PC-3 (cell line): ENCODE measurements around the gene NPBWR2. TPM values are rescaled to one million over a fixed set of nuclear protein-coding genes. Genes with fewer than 3 reads are reported as not detected.

Experiments used
- ATAC-seq: fragments of 200-7000 bp; cut with Tn5 transposase; 2 replicates; pipeline ENCODE4 v1.9.1; 2020; ENCODE audit warnings: mild to moderate bottlenecking, moderate library complexity
- BruUV-seq: library from RNA; stranded (reverse); fragments of 400-500 nt; replicated peaks from 2 replicates; lab custom pipeline; 2021; lab: Mats Ljungman, UMichigan
- CTCF ChIA-PET: fragments of 300-600 bp; sonication (Branson Sonifier 250); formaldehyde crosslinking; loops from one replicate; lab custom pipeline; 2022; ENCODE audit warnings: antibody characterized with exemption; lab: Charles Lee
- POLR2A ChIA-PET: fragments of 300-600 bp; sonication (Branson Sonifier 250); formaldehyde crosslinking; loops from one replicate; lab custom pipeline; 2022; ENCODE audit warnings: antibody characterized with exemption; ENCODE audit not compliant: unreplicated experiment; lab: Charles Lee
- DNase-seq: peaks from one replicate; pipeline ENCODE4 v3.0.0-alpha.2; 2015
- H2AFZ ChIP-seq: fragments of 300-600 bp; sonication (generic); 2 replicates; pipeline ENCODE4 v1.6.0; 2016; ENCODE audit warnings: antibody characterized with exemption, low read length
- H3F3A ChIP-seq: fragments of 300-600 bp; sonication (generic); one replicate; pipeline ENCODE4 v1.6.0; 2017; ENCODE audit warnings: antibody characterized with exemption, low read length, control low read depth, mild to moderate bottlenecking; ENCODE audit not compliant: unreplicated experiment
- H3K27ac ChIP-seq: fragments of 300-600 bp; sonication (generic); 2 replicates; pipeline ENCODE4 v1.5.1; 2016; ENCODE audit warnings: mild to moderate bottlenecking, low read length
- H3K27me3 ChIP-seq: fragments of 300-600 bp; sonication (generic); 2 replicates; pipeline ENCODE4 v1.6.1; 2016; ENCODE audit warnings: low read length, mixed read lengths
- H3K36me3 ChIP-seq: fragments of 300-600 bp; sonication (generic); 2 replicates; pipeline ENCODE4 v1.6.1; 2016; ENCODE audit warnings: low read depth, mixed run types, low read length, mixed read lengths
- H3K4me1 ChIP-seq: fragments of 300-600 bp; sonication (generic); 2 replicates; pipeline ENCODE4 v1.5.1; 2016; ENCODE audit warnings: low read length; ENCODE audit not compliant: insufficient read depth
- H3K4me2 ChIP-seq: fragments of 300-600 bp; sonication (generic); 2 replicates; pipeline ENCODE4 v1.6.0; 2016; ENCODE audit warnings: low read length
- H3K4me3 ChIP-seq: fragments of 300-600 bp; sonication (generic); 2 replicates; pipeline ENCODE4 v1.5.1; 2016; ENCODE audit warnings: mild to moderate bottlenecking, low read length, mixed read lengths
- H3K79me2 ChIP-seq: fragments of 300-600 bp; sonication (generic); 2 replicates; pipeline ENCODE4 v1.6.1; 2017; ENCODE audit warnings: low read length, mixed read lengths
- H3K9ac ChIP-seq: fragments of 300-600 bp; sonication (generic); 2 replicates; pipeline ENCODE4 v1.6.0; 2016; ENCODE audit warnings: mild to moderate bottlenecking, low read length
- H3K9me2 ChIP-seq: fragments of 300-600 bp; sonication (generic); replicated peaks from 2 replicates; pipeline ENCODE4 v1.6.1; 2016; ENCODE audit warnings: mixed run types, low read length, mixed read lengths
- H3K9me3 ChIP-seq: fragments of 300-600 bp; sonication (generic); 2 replicates; pipeline ENCODE4 v1.6.1; 2016; ENCODE audit warnings: low read length, mixed read lengths
- H4K20me1 ChIP-seq: fragments of 300-600 bp; sonication (generic); 2 replicates; pipeline ENCODE4 v1.6.1; 2016; ENCODE audit warnings: low read length, mixed read lengths
- EZH2 ChIP-seq: fragments of 300-600 bp; sonication (generic); IDR thresholded peaks from one replicate; pipeline ENCODE4 v1.6.1; 2017; ENCODE audit warnings: antibody characterized with exemption, mild to moderate bottlenecking, low read length; ENCODE audit not compliant: unreplicated experiment
- EZH2phosphoT487 ChIP-seq: fragments of 300-600 bp; sonication (generic); IDR thresholded peaks from 2 replicates; pipeline ENCODE4 v1.6.1; 2018; ENCODE audit warnings: mild to moderate bottlenecking, antibody characterized with exemption, low read length, borderline replicate concordance
- intact Hi-C: fragments of 100-400 bp; cut with micrococcal nuclease; formaldehyde crosslinking; loops from 2 replicates; pipeline ENCODE4 v1.9.0; 2023
- total RNA-seq: library from RNA; depleted of rRNA; stranded (reverse); fragments of >200 nt; gene quantifications from 2 replicates; pipeline ENCODE4 v1.2.3, GENCODE V29; 2014
- TF ChIP-seq, protein P1 (sequence below): fragments of 300-600 bp; sonication (generic); conservative IDR thresholded peaks from 2 replicates; pipeline ENCODE4 v1.5.1; 2017; ENCODE audit warnings: antibody characterized with exemption, low read depth, mild to moderate bottlenecking, low read length

Gene NPBWR2
- total RNA-seq, 1 experiment from 2014 or later = not detected

DNA sequence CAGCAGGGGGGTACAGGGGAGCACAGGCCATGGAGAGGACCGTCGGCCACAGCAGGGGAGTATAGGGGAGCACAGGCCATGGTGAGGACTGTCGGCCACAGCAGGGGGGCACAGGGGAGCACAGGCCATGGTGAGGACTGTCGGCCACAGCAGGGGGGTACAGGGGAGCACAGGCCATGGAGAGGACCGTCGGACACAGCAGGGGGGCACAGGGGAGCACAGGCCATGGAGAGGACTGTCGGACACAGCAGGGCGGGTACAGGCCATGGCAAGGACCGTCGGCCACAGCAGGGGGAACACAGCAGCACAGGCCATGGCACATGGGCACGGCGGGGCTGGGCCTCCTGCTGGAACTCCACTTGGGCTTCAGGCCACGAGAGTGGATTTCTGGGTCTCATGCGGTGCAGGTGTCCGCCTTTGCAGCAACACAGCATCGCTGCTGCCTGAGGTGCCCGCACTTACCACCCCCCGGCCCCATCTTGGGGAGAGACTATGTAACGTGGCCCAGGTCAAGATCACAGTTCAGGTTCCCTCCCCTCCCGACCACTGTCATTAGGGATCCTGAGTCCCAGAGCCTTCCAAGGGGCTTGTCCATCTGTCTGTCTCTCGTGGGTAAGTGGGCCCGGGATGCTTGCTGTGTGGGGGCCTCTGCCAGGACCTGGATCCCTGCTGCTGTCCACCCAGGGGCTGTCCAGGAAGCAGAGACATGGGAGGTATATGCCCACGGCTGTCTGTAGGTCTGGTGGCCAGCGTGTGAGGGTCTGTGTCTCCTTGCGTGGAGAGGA lies 2.5 kb downstream of the NPBWR2 start:
- H2AFZ ChIP-seq = no peak overlapping the region
- POLR2A ChIA-PET = no interaction called here
- H3K9me3 ChIP-seq = no peaks in the 10 kb centered on the region
- no peak overlapping the region for H3K4me3 ChIP-seq
- intact Hi-C loops = no loop called here
- H3K4me2 ChIP-seq = no peak overlapping the region
- no peaks in the 10 kb centered on the region for H3F3A ChIP-seq
- CTCF ChIA-PET = no interaction called here
- H4K20me1 ChIP-seq = no peaks in the 10 kb centered on the region
- BruUV-seq = no TSS peak
- H3K4me1 ChIP-seq = no peaks in the 10 kb centered on the region
- DNase-seq = no peak
- no peaks in the 10 kb centered on the region for H3K36me3 ChIP-seq
- no peaks in the 10 kb centered on the region for H3K79me2 ChIP-seq
- no peak overlapping the region for H3K9ac ChIP-seq
- no peak overlapping the region for H3K27ac ChIP-seq
- TF ChIP-seq, protein P1, sequence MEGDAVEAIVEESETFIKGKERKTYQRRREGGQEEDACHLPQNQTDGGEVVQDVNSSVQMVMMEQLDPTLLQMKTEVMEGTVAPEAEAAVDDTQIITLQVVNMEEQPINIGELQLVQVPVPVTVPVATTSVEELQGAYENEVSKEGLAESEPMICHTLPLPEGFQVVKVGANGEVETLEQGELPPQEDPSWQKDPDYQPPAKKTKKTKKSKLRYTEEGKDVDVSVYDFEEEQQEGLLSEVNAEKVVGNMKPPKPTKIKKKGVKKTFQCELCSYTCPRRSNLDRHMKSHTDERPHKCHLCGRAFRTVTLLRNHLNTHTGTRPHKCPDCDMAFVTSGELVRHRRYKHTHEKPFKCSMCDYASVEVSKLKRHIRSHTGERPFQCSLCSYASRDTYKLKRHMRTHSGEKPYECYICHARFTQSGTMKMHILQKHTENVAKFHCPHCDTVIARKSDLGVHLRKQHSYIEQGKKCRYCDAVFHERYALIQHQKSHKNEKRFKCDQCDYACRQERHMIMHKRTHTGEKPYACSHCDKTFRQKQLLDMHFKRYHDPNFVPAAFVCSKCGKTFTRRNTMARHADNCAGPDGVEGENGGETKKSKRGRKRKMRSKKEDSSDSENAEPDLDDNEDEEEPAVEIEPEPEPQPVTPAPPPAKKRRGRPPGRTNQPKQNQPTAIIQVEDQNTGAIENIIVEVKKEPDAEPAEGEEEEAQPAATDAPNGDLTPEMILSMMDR = no peak
- TF ChIP-seq EZH2phosphoT487 (no peak), EZH2 (no peak)
- no peaks in the 10 kb centered on the region for H3K9me2 ChIP-seq
- ATAC-seq = no peak
- H3K27me3 ChIP-seq = 0 out of 2 replicates have a peak, but pooled peaks cover 7% of the 10 kb centered on the region

DNA sequence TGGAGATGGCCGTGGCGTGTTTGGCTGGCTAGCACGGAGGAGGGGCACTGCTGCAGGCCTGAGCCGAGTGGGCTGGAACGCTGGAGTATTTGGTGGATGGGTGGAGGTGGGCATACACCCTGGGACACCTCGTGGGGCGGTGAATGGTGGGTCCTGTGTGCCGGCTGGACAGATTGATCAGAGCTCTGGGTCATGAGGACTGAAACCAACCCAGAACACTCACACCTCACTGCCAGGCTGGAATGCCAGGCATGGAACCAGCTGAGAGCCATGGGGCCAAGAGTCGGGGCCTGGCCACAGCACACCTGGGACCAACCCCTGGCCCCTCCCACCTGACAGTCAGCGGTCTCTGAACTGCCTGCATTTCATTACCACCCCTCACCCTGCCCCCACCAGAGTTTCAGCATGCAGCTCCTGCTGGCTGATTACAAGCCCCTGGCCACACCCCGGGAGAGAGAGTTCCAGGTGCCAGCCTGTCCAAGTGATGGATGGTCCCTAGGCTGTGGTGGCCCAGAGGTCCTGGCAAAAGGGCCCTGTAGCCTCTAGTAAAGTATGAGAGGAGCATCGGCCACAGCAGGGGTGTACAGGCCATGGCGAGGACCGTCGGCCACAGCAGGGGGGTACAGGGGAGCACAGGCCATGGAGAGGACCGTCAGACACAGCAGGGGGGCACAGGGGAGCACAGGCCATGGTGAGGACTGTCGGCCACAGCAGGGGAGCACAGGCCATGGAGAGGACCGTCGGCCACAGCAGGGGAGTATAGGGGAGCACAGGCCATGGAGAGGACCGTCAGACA lies 3.3 kb downstream of the NPBWR2 start:
- Histone ChIP-seq H3K79me2 (no peaks in the 10 kb centered on the region), H3K4me2 (no peak overlapping the region), H3K9ac (no peak overlapping the region), H3K9me2 (no peaks in the 10 kb centered on the region), H3K27me3 (0 out of 2 replicates have a peak, but pooled peaks cover 7% of the 10 kb centered on the region), H3K36me3 (no peaks in the 10 kb centered on the region), H2AFZ (no peak overlapping the region), H3K4me1 (no peaks in the 10 kb centered on the region), H3F3A (no peaks in the 10 kb centered on the region), H4K20me1 (no peaks in the 10 kb centered on the region), H3K4me3 (no peak overlapping the region), H3K9me3 (no peaks in the 10 kb centered on the region), H3K27ac (no peak overlapping the region)
- CTCF ChIA-PET = no interaction called here
- no peak for DNase-seq
- TF ChIP-seq, protein P1 = no peak
- TF ChIP-seq EZH2 (no peak), EZH2phosphoT487 (no peak)
- POLR2A ChIA-PET = no interaction called here
- ATAC-seq = no peak
- intact Hi-C loops = no loop called here
- no TSS peak for BruUV-seq
